SIG-M5 (cell line): ENCODE data around the gene SART3.
"Not testable (repeated sequence)": the region's sequence is repeated elsewhere in the genome, so short reads cannot be mapped to it uniquely, and the experiment has no call there.

Experiments
- DNase-seq: peaks from one replicate; lab custom pipeline; 2025; lab: John Stamatoyannopoulos, UW

SART3 gene

DNA sequence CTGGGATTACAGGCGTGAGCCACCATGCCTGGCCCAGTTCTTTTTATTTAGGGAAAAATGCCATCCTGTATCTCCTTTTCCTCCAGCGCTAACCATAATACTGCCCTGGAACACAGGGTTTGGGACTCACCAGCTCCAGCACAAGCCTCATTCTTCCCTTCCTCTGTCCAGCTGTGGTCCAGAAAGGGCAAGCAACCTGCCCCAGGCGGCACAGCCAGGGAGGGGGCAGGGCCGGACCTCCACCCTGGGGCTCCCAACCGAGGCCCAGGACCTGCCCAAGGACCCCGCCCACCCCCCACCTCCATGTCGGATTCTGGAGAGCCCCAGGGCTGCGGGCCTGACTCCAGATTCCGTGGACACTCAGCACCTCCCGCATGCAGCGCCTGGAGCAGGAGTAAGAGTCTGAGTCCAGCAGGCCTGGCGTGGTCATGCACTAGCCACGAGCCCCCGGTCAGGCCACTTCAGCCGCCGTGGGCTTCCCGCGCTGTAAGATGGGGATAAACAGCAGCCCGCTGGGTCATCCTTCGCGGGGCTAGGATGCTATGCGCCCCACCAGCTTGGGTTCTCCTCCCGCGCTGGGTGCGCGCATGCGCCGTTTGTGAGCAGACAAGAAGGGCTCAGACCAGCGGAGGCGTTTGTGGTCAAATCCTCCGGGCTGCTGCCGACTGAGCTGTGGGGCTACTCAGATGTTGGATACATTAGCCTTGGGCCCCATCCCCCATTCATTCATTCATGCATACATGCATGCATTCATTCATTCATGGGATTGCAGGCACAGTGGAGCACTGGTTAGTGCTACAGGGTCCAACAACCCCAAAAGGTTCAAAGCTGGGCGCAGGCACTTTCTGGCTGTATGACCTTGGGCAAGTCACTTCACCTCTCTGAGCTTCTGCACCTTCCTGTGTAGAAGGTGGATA, 20.6 kb upstream of the SART3 start:
- DNase-seq, result no peak

DNA sequence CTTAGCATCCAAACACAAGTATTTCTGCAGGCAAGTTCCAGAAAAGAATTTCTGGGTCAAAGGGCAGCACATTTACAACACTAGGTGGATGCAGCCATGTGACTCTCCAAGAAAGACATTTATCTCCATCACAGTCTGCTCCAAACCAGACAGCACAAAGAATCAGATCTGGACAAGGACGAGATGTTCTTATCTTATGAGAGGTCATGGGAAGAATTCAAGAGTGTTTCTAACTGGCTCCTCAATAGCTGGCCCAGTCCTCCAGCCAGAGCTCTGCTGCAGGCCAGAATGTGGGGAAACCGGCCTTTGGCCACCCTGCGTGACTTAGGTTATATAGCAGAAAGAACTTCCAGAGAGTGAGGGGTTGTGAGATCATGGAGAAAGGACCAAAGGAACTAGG, 19.6 kb upstream of the SART3 start:
- no peak for DNase-seq

- no peak for DNase-seq
Observed at GRCh38 chr12:108578813-108579212, 17.8 kb upstream of the SART3 start.

DNA sequence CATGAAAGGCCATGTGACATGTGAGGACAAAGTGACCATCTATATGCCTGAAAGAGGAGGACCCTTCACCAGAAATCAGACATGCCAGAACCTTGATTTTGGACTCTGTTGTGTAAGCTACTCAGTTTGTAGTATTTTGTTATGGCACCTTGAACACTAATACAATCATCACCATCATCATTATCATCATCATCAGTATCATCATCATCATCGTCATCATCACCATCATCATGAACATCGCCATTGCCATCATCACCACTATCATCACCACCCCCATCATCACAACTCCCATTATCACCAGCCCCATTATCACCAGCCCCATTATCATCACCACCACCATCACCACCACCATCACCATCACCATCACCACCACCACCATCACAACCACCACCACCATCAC, 17.3 kb upstream of the SART3 start:
- no peak for DNase-seq

DNA sequence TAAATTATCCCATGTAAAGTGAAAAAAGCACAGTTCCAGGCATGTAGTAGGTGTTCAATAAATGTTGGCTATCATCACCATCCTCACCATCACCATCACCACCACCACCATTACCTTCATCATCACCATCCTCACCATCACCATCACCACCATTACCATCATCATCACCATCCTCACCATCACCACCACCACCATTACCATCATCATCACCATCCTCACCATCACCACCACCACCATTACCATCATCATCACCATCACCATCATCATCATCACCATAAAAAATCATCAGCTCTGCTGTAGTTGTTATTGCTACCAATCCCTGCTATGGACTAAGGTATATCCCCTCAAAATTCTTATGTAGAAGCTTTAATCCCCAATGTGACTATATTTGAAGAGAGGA, 16.5 kb upstream of the SART3 start:
- no peak for DNase-seq

- DNase-seq, result no peak
Observed at GRCh38 chr12:108576660-108577234, 15.8 kb upstream of the SART3 start.

DNA sequence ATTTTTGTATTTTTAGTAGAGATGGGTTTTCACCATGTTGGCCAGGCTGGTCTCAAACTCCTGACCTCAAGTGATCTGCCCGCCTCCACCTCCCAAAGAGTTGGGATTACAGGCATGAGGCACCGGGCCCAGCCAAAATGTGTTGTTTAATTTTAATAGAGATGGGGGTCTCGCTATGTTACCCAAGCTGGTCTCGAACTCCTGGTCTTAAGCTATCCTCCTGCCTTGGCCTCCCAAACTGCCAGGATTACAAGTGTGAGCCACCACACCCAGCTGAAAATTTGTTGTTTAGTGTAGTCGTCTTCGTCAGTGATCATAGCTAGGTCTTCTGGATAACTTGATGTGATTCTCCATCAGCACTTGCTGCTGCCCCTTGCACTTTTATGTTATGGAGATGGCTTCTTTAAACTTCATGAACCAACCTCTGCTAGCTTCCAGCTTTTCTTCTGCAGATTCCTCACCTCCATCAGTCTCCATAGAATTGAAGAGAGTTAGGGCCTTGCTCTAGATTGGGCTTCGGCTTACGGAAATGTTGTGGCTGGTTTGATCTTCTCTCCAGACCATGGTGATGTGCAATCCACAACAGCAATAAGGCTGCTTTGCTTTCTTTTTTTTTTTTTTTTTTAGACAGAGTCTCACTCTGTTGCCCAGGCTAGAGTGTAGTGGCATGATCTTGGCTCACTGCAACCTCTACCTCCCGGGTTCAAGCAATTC, 14.4 kb upstream of the SART3 start:
- no peak for DNase-seq

- not testable (repeated sequence) for DNase-seq
Observed at GRCh38 chr12:108574276-108574675, 13.3 kb upstream of the SART3 start.

GRCh38 chr12:108573317-108573716, 12.3 kb upstream of the SART3 start:
- no peak for DNase-seq

- DNase-seq, result no peak
Observed at GRCh38 chr12:108572166-108572790, 11.3 kb upstream of the SART3 start.

DNA sequence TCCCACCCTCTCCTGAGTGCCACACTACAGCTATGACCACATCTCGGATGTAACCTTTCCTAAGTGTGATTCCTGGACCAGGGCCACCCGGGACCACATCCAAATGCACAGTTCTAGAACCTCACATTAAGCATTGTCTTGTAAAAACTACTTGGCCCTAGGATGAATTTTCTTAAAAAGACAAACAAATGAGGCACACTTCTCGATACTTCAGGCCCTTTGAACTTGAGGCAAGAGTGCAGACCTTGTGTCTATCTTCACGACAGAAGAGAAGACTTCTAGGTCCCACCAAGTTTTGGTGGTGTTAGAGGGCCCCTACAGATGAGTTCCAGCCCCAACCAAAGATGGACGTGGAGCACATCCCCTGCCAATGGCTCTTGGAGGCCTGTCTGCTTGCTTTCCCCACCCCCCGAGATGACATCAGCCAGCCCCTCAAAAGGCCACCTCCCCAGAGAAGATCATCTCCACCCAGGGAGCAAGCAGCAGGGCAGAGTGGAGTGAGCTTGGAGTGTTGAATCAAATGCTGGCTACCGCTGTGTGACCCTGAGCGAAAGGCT, 10.7 kb upstream of the SART3 start:
- DNase-seq, result no peak

DNA sequence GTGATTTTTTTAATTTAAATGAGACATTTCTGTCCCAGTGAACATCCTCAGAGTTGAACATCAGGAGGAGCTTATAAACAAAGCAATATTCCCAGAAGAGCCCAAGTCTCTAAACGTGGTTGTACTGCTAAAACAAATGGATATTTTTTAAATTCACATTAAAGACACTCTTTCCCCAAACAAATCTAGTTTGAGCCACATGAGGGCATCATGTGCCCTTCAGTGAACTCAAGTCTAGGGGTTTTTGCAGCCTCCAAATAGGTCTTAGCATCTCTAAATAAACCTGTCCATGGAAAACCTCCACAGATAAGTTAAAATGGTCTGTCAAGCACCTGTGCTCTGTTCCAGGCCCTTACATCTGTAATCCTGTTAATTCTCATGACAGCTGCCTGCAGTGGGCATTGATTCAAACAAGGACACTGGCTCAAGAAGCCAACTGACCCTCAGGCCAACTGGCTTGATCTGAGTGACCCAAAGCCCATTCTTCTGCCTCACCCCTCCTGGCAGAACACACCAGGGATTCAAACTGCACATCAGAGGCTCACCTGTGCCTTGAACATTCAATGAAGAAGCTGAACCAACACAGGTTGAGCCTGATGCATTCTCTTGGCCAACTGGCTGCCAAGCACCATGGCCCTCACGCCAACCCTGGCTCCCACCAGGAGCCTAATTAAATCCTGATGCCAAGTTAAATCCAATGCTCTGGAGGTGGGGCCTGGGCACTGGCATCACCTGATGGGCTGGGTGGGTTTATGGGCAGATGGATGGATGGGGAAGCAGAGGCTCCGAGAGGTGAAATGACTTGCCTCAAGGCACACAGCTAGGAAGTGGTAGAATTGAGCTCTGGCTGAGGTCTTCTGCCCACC, 10.0 kb upstream of the SART3 start:
- DNase-seq, result no peak

- no peak for DNase-seq
Observed at GRCh38 chr12:108568338-108569154, 7.6 kb upstream of the SART3 start.

DNA sequence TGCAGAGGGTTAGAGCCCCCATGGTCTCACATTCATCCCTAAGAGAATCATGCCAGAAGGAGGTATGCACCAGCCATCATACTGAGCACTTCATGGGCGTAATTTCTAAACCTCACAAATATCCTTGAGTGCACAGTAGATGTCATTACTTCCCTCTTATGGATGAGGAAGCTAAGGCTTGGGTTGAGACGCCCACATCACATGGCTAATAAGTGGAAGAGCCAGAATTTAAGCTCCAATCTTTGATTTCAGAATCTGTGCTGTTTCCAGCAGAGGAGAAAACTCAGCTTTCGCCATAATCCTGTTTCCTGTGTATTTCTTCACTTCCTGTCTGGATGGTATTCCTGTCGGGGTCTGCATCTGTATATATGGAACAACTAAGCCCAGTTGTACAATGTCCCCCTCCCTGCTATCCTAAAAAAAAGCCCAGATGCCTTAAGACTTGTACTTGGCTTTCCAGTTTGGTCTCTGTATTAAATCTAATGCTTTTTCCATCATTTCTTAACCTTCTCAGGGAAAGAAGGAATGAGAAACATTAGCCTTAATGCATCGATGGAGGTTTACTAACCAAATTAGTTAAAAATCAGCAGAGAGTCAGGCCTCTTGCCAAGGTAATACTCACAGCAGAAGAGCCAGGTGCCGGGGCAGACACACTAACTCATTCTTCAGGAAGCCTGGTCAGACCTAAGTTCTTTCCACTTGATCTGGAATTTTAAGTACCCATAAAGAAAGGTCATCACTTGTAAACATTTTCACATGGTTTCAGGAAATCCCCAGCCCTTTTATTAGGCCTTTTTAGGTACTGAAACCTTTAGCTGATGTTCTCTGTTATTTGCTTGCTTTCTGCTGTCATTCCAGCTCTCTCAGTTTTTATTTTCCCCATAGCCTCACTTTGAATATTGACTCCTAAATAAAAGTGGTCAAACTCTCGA, 6.7 kb upstream of the SART3 start:
- no peak for DNase-seq

DNA sequence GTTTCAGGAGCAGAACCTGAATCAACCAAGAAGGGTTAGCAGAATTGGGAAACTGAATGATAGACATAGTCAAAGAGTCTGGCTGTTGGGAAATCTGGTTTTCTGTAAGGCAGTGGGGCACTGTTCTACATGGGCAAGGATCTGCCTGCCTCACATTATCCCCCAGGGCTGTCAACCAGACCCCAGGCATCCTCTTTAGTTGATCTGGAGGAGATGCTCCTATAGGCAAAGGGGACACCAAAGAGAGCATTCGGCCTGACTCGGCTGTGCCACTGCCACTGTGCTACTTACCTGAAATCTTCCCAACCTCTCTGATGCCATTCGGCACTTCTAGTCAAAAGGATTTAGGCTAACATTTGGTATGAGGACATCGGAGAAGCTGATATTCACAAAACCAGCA, 5.5 kb upstream of the SART3 start:
- no peak for DNase-seq

DNA sequence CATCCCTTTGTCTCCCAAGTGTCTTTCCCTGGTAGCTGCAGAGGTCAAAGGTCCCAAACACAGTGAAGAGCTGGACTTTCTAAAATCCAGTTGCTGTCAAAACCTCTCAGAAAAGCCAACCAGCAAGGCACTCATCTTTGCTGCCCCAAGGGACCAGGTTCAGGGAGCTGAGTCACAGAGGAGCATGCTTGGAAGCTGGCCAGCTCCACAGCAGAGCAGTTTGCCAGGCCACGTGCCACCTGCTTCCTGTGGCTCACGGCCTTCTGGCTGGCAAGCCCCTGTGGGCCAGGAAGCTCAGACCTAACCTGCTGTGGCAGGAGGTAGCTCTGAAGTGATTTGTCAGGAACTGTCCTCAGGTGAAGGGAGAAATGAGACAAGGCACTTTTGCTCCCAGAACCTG, 5.0 kb upstream of the SART3 start:
- DNase-seq, result no peak

- no peak for DNase-seq
Observed at GRCh38 chr12:108565146-108565545, 4.2 kb upstream of the SART3 start.

- DNase-seq, result no peak
Observed at GRCh38 chr12:108564724-108565123, 3.8 kb upstream of the SART3 start.

DNA sequence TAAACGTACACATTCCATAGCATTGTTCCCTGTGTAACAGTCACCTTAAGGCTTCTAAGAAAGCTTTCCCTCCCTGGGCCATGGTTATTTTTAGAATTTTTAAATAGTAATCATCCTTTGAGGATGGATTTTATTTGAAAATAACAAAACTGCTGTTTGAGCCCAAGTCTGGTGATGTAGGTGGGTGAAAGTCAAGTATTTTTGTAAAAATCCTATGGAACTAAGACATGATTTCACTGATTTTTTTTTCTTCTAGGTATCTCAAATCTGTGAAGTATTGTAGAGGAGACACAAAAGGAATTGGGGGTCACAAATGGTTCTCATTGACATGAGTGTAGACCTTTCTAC, 2.8 kb upstream of the SART3 start:
- DNase-seq, result no peak
